HG02981 (cell line): ENCODE results near the gene PLXNB2.

Source experiments
- ATAC-seq: cut with Tn5 transposase; IDR thresholded peaks from one replicate; pipeline ENCODE4 v1.9.1; 2021; ENCODE audit warnings: mild to moderate bottlenecking, moderate library complexity; ENCODE audit not compliant: unreplicated experiment

The PLXNB2 gene

GRCh38 chr22:50299785-50300619 is 7.4 kb downstream of the PLXNB2 start:
- no peak for ATAC-seq

DNA sequence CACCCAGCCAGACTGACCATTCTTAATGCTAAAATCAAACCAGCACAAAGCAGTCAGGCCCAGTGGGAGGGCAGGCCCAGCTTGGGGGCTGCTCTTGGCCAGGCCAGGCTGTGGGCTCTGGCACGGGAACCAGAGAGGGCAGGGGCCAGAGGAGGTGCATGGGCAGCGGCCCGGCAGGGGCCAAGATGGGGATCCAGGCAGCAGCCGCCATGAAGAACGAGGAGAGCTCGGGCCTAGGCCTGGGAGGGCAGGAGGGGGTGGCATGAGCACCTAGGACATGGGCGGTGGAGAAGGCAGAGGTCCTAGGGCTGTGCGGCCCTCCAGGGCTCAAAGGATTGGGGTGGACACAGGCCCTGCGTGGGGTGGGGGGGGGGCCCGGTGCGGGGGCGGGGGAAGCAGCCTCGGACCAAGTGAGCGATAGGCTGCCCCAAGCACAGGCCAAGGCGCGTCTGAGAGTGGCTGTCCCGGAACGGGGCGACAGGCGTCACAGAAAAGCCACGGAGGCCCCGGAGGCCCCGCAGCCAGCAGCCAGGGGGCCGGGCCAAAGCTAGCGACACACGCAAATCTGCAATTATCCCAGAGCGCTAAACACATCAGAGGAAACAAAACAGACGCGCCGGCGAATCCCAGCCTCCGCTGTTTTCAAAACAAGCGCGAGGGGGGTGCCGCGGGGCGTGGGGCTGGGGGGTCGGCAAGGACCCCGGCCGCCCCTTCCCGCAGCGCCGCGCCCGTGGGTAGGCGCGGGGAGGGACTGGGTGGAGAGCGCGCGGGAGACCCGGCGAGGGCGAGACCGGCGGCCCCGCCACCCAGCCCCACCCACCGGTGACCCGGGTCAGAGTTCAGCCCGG is 8.3 kb downstream of the PLXNB2 start:
- ATAC-seq, result no peak

- no peak for ATAC-seq
Observed at GRCh38 chr22:50298266-50298637, 9.2 kb downstream of the PLXNB2 start.

DNA sequence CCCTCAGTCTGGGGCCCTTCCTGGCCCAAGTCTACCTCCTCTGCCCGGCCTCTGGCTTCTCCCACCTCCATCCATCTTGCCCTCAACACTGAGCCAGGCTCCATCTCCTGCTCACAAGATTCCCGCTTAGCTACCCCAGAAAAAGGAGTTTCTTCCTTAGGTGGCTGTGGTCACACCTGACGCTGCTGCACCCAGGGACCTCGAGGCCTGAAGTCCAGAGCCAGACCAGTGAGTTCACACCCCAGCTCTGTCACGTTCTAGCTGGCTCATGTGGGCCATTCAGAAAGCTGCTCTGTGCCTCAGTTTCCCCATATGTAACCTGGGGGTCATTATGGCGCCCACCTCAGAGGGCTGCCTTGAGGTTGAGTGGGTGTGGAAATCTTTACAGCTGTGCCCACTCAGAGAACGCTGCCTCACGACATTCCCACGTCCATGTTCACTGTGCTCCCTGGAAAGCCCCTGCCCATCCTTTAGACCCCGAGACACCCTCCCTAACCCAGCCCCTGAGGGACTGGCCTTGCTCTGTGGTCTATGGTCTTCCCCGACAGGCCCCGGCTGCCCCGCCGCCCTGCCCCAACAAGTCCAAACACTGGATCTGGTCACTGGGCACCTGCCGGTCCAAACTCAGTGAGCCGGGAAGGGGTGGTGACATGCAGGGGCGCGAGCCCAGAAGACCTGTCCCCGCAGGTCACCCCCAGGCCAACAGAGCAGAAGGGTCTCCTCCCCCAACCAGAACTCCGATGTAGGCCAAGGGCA is 9.8 kb downstream of the PLXNB2 start:
- no peak for ATAC-seq

GRCh38 chr22:50296658-50297490 is 10.6 kb downstream of the PLXNB2 start:
- ATAC-seq, result no peak

DNA sequence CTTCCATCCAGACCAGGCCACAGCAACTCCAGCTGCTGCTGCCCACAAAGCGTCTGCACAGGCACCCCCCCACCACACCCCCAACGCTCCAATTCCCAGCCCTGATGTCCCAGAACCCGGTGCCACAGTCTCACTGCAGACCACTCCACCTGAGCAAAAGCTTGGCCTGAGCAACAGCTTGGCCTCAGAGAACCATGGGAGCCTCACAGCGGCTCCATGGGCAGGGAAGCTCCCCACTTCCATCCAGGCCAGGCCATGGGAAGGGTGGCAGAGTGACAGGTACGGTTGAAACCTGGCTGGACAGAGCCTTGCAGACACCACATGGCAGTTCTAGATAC is 13.2 kb downstream of the PLXNB2 start:
- ATAC-seq, result no peak

DNA sequence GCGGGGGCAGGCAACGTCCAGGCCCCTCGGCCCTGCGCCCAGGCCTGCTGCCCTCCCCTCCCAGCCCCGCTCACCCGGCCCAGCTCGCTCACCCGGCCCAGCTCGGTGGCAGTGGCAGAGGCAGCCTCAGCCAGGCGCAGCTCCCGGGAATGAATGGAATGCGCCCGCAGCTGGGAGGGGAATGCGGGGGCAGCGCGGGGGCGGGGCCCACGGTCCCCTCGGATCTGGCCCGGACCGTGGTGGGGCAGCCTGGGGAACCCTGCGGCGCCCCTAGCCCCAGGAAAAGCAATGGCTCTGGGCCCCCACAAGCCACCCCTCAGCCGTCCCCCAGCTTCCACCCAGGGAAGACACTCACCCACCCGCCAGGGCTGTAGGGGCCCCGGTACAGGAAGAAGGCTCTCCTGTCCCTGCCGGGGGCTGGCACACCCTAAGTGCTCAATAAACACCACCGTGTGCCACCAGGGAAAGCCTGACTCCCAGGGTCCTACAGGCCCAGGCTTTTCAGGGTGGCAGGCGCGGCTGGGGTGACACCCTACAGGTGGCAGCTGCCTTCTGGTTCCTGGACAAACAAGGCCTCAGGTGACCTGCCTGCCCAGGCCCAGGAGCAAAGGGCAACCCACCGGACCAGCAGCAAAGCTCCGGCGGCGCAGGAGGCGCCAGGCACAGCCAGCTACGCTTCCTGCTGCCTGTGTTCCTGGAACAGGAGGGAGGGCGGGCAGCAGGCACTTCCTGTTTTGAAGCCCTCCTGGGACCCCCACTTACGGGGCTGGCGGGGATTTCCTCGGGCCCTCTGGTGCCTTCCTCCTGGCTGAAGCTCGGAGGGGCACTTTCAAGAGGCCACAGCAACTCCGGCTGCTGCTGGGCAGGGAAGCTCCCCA is 13.8 kb downstream of the PLXNB2 start:
- ATAC-seq, result no peak

DNA sequence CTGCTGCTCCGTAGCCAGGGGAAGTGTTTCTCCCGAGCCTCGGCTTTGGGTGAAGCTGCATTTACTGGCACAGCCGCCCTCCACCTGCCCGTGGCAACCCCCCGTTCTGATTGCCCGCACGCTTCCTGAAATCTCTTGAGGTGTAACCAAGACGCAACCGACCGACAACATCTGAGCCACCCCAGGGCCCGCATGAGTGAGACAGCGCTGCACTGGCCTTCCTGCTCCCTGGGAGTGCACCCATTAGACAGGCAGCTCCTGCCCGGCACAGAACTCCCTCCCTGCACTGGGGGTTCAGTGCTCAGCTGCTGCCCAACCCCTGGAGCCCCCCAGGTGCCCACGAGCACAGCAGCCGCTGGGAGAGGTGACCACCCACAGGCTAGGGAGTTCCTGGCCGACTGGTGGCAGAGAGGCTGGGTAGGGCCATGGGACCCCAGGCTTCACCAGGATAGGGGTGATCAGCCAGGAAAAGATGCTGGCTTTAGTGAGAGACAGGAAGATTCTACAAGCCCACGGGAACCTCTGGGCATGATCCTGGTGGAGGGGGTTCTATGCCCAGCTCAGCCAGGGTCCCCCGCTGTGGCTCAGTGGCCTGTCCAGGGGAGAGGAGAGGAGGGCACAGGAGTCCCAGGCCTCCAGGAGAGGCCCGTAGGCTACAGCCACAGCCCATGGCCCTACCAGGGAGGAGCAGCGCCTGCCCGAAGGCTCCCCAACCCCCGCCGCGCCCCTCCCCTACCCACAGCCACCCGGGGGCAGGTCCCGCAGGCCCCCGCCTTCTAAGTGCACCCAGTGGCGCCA is 14.6 kb downstream of the PLXNB2 start:
- ATAC-seq, result no peak

DNA sequence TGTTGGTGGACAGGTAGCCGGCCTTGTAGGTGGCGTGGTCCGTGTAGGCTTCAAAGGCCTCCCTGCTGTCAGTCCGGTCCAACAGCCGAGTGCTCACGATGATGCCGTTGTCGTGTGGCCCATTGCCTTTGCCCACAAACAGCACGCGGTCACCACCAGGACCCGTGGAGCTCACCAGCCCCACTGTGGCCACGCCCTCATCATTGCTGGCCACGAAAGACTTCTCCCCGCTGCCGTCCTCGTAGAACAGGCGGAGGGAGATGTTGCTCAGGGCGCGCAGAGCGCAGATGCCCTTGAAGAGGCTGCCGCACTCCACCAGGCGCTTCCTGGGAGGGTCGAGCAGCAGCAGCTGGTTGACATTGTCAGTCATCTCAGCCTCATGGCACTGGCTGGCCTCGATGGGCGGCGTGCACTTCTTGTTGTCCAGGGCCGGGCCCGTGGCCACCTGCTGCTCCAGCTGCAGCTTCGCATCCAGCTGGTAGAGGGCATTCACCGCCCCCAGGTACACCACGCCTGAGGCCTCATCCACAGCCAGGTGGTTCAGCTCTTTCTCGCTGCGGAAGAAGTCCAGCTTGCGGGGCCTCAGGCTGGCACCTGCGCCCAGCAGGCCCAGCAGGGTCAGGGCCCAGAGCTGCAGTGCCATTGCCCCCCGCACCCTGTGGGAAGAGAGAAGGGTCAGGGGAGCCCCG is 17.4 kb downstream of the PLXNB2 start:
- no peak for ATAC-seq

DNA sequence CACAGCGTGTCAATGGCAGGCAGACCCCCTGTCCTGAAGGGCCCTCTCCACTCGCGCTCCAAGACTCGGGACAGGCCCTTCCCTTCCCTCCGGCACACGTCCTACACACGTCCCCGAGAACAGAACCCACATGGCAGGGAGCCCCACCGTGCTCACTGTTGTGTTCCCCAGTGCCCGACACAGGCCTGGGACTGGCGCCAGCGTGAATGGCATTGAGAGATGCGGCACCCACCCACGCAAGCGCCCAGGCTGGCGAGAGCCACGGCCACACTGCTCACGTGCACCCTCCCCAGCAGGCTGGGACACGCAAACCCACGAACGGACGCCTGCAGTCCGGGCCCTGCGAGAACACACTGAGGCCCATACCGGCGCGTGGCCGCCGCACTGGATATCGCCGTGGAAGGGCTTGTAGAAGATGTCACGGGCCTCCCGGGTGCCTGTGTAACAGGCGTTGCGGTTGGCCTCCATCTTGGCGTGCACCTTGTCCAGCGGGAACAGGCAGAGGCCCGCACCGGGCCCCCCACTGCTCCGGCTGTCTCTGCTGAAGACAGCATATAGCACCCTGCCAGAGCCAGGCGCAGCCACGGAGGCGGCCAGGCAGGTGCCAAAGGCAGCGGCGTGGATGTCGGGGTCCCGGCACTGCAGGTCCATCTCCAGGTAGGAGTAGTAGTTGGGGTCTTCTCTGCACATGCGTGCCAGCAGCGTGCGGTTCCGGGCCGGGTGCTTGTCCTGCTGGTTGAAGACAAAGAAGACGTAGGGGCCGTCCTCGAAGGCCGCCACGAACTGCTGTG is 18.1 kb downstream of the PLXNB2 start:
- no peak for ATAC-seq

DNA sequence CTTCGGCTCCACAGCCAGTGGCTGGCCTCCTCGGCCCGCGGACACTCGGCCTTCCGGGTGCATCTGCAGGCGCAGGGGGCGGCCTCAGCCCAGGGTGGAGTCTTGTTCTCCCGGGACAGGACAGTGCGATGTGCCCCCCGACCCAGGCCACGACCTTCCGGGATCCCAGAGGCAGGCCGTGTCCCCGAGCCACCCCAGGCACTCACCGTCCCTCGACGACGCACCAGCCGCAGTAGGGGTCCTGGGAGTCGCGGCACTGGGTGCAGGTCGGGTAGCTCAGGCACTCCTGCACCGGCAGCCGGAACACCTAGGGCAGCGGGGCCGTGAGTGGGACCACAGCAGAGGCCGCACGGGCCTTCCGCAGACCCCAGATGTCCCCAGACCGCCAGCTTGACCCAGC is 19.7 kb downstream of the PLXNB2 start:
- no peak for ATAC-seq

DNA sequence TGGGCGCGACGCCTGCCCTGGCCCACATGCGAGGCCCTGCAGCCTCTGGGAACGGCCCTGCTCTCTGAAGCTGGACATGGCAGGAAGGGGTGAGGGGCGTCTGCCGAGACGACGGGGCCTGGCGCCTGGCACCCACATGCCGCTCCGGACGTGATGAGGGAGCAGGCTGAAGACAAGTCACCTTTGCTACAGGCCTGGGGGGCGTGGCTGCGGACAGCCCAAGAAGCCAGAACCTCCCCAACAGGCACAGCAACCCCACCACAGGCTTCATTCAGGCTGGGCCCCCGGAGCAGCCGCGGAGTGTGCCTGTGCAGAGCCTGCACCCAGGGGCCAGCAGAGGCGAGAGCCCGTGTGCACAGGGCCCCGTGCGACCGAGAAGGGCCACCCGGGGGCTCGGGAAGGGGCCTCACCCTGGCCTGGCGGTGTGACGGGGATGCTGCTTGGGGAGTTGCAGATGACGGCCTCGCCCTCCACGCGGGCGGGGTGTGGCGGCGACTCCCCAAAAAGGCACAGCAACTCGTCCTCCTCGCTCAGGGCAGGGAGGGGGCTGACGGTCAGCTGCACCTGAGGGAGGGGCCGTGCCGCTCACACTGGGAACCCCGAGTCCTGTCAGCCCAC is 20.6 kb downstream of the PLXNB2 start:
- ATAC-seq, result no peak

GRCh38 chr22:50286275-50286674 is 21.2 kb downstream of the PLXNB2 start:
- ATAC-seq, result no peak

DNA sequence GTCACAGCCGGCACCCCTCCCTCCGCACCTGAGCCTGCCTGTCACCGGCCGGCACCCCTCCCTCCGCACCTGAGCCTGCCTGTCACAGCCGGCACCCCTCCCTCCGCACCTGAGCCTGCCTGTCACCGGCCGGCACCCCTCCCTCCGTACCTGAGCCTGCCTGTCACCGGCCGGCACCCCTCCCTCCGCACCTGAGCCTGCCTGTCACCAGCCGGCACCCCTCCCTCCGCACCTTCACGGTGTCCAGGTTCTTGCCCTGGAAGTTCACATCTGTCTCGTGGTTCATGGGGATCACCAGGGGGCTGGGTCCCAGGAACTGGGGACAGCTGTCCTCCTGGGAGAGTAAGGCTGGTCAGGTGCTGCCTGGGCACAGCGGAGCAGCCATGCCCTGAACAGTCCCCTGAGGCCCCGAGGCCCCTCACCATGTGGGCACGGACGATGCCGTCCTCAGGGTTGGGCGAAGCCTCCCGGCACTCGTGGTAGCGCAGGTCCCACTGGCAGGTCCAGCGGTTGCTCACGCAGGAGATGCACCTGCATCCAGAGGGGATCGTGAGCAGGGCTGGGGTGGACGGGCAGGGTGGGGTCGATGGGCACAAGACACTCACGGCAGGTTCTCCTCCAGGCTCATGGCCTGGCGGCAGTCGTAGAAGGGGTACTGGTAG is 21.7 kb downstream of the PLXNB2 start:
- no peak for ATAC-seq

DNA sequence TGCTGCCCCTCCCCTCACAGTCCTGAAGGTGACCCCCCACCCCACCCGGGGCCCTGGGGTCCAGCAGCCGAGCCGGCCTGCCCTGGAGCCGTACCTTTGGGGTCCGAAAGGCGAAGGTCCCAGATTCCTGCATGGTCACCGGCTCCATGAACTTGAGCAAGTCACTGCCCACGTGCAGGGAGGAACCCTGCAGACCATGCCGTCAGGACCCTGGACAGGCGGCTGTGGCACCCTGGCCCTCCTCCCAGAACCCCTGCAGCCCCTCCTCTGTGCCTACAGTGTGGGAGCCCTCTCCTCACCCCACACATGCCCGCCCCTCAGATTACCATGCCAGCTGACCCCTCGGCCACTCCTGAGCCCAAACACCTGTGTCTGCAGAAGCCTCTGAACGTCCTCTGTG is 23.0 kb downstream of the PLXNB2 start:
- ATAC-seq, result no peak

GRCh38 chr22:50283821-50284220 is 23.6 kb downstream of the PLXNB2 start:
- ATAC-seq, result no peak
